ENCODE data around the gene TRIM4.
"Not testable (repeated sequence)": the region's sequence is repeated elsewhere in the genome, so short reads cannot be mapped to it uniquely, and the experiment has no call there.

TRIM4 gene

DNA sequence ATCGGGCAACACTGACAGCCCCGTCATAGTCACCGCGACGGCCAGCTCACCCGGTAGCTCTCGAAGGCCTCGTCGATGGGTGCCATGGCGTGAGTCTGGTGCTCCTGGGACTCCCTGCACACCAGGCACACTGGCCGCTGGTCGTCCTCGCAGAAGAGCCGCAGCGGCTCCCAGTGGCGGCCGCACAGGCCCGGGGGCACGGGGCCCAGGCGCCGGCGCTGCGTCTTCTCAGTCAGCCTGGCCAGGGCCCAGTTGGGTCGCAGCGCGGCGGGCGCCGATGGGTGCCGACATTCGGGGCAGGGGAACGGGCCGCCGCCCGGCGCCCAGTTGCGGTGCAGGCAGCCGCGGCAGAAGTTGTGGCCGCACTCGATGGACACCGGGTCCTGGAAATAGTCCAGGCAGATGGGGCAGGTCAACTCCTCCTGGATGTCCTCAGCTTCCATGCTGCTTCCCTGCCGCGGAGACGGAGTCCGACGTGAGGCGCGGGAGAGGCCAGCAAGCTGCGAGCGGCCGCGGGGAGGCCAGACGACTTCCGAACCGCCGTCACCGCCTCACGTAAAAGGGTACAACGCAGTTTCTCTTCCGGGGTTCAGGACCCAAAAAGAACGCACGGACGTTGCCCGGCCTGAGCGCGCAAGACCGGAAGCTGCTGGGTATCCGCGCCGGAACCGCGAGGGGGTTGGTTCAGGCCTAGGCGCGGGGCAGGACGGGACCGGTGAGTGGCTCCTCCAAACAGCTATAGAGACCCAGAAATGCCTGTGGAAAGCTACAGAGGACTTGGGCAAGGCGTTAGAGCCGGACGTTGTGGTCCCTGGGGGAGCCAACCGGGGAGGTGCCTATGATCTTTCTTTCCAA lies at the start of gene TRIM4:
TRIM4 (minus strand) TSS at position 572 of the 855 bp plus-strand sequence; CDS start at position 443, 129 bp downstream.
- peak; percentile 89 for DNase-seq

GRCh38 chr7:99958564-99959227 lies 39.4 kb upstream of the TRIM4 start:
- DNase-seq = no peak

- no peak for DNase-seq
Measured at GRCh38 chr7:99955247-99955646, 35.9 kb upstream of the TRIM4 start.

- DNase-seq = not testable (repeated sequence)
Measured at GRCh38 chr7:99954643-99955042, 35.3 kb upstream of the TRIM4 start.

- peak; percentile 6 for DNase-seq
Measured at GRCh38 chr7:99953649-99954048, 34.3 kb upstream of the TRIM4 start.

GRCh38 chr7:99952649-99953048 lies 33.3 kb upstream of the TRIM4 start:
- not testable (repeated sequence) for DNase-seq

DNA sequence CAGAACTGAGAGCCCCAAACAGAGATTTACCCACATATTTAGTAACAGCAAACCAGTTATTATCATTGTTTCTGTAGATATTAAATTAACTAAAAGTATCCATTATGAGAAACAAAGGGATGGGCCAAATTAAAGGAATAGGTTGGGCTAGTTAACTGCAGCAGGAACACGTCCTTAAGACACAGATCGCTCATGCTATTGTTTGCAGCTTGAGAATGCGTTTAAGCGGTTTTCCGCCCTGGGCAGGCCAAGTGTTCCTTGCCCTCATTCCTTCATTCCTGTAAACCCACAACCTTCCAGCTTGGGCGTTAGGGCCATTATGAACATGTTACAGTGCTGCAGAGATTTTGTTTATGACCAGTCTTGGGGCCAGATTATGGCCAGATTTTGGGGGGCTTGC lies 31.5 kb upstream of the TRIM4 start:
- not testable (repeated sequence) for DNase-seq

- no peak for DNase-seq
Measured at GRCh38 chr7:99949645-99950228, 30.4 kb upstream of the TRIM4 start.

DNA sequence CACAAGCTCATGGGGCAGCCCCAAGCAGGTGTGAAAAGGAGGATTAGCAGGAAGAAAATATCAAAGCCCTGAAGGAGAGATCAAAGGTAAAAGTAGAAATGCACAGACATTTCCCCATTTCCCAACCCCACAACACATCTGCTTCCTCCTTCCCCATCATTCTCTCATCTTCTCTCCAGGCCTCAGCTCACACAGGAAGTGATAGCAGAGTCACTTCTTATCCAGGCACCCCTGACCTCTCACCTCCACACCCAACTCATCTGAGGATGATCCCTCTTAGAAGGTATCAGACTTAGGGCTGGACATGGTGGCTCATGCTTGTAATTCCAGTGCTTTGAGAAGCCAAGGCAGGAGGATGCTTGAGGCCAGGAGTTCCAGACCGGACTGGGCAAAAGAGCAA lies 28.3 kb upstream of the TRIM4 start:
- DNase-seq = no peak

GRCh38 chr7:99944497-99945070 lies 25.3 kb upstream of the TRIM4 start:
- DNase-seq = no peak

- no peak for DNase-seq
Measured at GRCh38 chr7:99943641-99944496, 24.5 kb upstream of the TRIM4 start.

- DNase-seq = no peak
Measured at GRCh38 chr7:99938296-99938695, 19.0 kb upstream of the TRIM4 start.

GRCh38 chr7:99935009-99935408 lies 15.7 kb upstream of the TRIM4 start:
- DNase-seq = not testable (repeated sequence)

GRCh38 chr7:99930376-99930775 lies 11.0 kb upstream of the TRIM4 start:
- DNase-seq = no peak

DNA sequence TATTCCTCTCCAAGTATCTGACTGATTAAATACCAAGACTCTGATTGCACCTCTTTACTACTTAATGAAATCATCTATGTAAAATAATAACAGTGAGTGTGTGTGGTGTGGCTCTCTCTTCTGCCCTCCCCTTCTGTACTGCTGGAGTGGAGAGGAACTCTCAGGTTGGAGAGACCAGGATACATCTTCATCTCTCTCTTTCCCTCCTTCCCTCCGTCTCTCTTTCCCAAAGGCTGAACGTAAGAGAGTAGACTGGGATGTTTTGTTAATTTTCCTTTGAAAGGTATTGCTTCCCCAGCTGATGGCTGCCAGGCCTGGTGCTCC lies 10.4 kb upstream of the TRIM4 start:
- DNase-seq = no peak

GRCh38 chr7:99928994-99929729 lies 9.8 kb upstream of the TRIM4 start, which contains the start of gene GJC3:
Gene GJC3, minus strand, starts transcription at chr7:99929620. Its CDS starts 0 bp downstream, at chr7:99929620.
- DNase-seq = peak; percentile 26

DNA sequence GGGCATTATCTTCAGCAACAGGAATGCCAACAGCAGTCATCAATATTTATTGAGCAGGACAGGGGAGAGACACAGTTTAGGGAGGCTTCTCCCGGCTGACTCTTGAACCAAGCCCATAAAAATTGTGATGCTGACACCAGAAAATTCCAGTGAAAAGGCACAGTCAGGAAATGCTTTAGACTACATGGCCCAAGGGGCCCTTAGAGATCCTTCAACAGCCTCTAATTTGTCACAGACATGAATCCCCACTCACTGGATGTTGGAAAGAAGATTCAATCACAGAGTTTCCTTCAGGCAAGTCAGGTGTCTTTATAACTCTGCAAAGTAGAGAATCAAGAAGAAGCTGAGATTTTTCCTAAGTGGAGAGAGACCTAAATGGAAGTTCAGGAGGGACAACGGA lies 8.9 kb upstream of the TRIM4 start:
- no peak for DNase-seq

DNA sequence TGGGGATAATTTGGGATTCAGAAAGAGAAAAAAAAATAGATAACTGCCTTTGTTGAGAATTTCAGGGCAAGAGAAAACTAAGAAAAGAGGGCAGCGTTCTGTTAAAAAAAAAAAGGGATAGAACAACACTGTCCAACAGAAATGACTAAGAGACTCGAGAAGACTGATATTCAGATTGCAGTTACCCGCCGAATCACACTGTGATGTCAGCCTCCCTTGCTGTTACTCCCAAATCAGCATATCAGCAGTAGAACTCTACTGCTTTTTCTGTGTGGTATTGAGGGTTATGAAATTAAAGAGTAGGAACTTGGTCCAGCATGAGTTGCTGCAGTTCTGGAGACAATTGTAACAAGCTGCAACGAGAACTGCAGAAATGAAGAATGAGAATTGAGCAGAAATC lies 8.2 kb upstream of the TRIM4 start:
- DNase-seq = no peak

- no peak for DNase-seq
Measured at GRCh38 chr7:99926321-99926720, 7.0 kb upstream of the TRIM4 start.

DNA sequence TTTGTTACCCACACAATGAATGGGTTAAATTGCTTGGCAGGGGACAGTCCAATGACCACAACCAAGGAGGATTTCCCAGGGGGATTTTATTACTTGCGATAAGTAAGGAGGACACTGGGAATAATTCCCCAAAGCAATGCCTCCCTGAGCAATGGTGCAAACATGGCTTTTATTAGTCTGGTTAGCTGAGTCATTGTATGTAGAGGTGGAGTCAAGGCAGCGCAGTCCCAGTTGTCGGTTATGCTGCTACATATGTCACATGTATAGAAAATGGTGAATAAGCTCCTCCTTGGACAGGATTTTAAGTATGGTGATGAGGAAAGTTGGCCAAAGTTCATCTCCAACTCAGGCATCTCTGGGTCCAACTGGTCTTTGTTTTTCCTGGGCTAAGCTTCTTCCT lies 3.9 kb upstream of the TRIM4 start:
- DNase-seq = no peak

DNA sequence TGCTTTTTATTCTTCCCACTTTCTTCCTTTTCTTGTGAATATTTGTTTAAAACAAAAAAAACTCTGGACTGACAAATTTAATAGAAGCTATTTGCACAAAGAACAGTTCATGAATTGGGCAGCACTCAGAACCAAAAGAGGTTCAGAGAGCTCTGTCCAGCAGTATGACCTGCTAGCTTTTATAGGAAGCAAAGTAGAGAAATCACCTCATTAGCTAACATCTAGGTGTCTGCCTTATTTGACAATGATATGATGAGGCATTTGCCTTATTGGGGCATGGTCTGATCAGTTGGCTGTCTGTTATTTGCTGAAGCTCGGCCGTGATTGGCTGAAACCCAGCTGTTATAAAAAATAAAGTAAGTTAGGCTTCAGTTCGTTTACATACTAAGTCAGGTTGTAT lies 819 bp upstream of the TRIM4 start:
- no peak for DNase-seq

GRCh38 chr7:99919814-99920112 lies 433 bp upstream of the TRIM4 start:
- DNase-seq = no peak
